Pancreas (tissue), 10 donors: ENCODE results near the gene WDFY4. TPM values are rescaled to one million over a fixed set of nuclear protein-coding genes. Genes with fewer than 3 reads are reported as not detected.

ENCODE experiments used
- ATAC-seq, 4 donors: fragments of 200-7000 bp; cut with Tn5 transposase; one replicate each; pipeline versions ENCODE4 v1.8.0 to v1.9.1; 2020; ENCODE audit warnings: mild to moderate bottlenecking in 4 of 4, moderate library complexity in 4 of 4
- DNase-seq, 6 donors: peaks; one replicate each; pipeline ENCODE4 v3.0.0-alpha.2; 2020
- FAIRE-seq: peaks from 2 replicates; lab custom pipeline; 2012; peaks lifted over from hg19 to GRCh38; lab: Jason Lieb, UNC
- H3K27ac ChIP-seq, 4 donors: fragments of 200-600 bp; sonication (generic); 1 replicate in 3 of 4; 2 replicates in 1 of 4; pipeline versions ENCODE4 v1.5.0 to v1.8.0; 2020
- H3K27me3 ChIP-seq, 4 donors: fragments of 200-600 bp; one replicate each; pipeline ENCODE4 v1.8.0; 2021
- H3K36me3 ChIP-seq, 3 donors: fragments of 200-600 bp; sonication (generic) in 1 of 3; one replicate each; pipeline versions ENCODE4 v1.5.0 to v1.8.0; 2020 to 2021
- H3K4me1 ChIP-seq, 3 donors: fragments of 200-600 bp; one replicate each; pipeline ENCODE4 v1.8.0; 2021
- H3K4me3 ChIP-seq, 4 donors: fragments of 200-600 bp; sonication (generic) in 2 of 4; one replicate each; pipeline versions ENCODE4 v1.5.0 to v1.8.0; 2020 to 2021
- H3K9me3 ChIP-seq, 4 donors: fragments of 200-600 bp; one replicate each; pipeline ENCODE4 v1.8.0; 2021
- CTCF ChIP-seq, 4 donors: fragments of 200-600 bp; sonication (generic) in 3 of 4; IDR thresholded peaks; one replicate each; pipeline versions ENCODE4 v1.5.0 to v1.8.0; 2021; ENCODE audit warnings: antibody characterized with exemption in 4 of 4
- WGBS, 2 donors: extraction: QIAGEN DNeasy Blood & Tissue Kit; methylation state at CpG; one replicate each; pipeline ENCODE4 v1.1.7; 2013; 5-methylcytosine and 5-hydroxymethylcytosine counted together
- intact Hi-C, 3 donors: fragments of 100-400 bp; cut with DNase I; formaldehyde crosslinking; loops; one replicate each; pipeline versions ENCODE4 v1.11.1 to v1.14.2; 2022
- polyA plus RNA-seq, 2 donors: library from polyadenylated mRNA; stranded (reverse); fragments of 200-250 nt; gene quantifications; one replicate each; pipeline ENCODE4 v1.2.3, GENCODE V29; 2013
- total RNA-seq, 6 donors: library from RNA; stranded (reverse); fragmentation: NEBNext Ultra II Directional in 4 of 6; extraction: Animal tissue kit (Norgen Biotek cat#: 25700) in 4 of 6; gene quantifications; one replicate each; pipeline versions ENCODE4 v1.2.1 to v1.2.4, GENCODE V29; 2021 to 2023
- donor health status: healthy with polysubstance abuse.
- donor health status: DM: no; HTN: no; CAD: no; lungs with moderate emphysema.
- donor health status: DM: no; HTN: no; CAD: no.
- donor health status: control.
- donor health status: control.
- donor health status: Bipolar disorder and iron deficiency.
- donor health status: DM: yes; HTN: yes; CAD: no.
- donor health status: DM: no; HTN: no; CAD: no.
- donor health status: DM: no; HTN: no; CAD: no.
- donor health status: DM: yes; HTN: yes; CAD: no.

Gene WDFY4
- total and polyA plus RNA-seq, 8 donors: 0.14 to 8.4 (median 0.72) TPM

- TF ChIP-seq CTCF (IDR thresholded peaks at IDR 0.05): no peak
- H3K27ac ChIP-seq: no peak overlapping the region
- intact Hi-C loops: no loop called here
- no peaks in the 10 kb centered on the region for H3K27me3 ChIP-seq
- no peak overlapping the region for H3K4me3 ChIP-seq
- H3K36me3 ChIP-seq: no peaks in the 10 kb centered on the region
- ATAC-seq (no peak), FAIRE-seq (no peak), DNase-seq (no peak)
- WGBS, 2 donors: 63 to 65% methylated on average over 6 of the region's 6 CpGs
- H3K9me3 ChIP-seq: no peaks in the 10 kb centered on the region
- H3K4me1 ChIP-seq: no peaks in the 10 kb centered on the region
Measured at GRCh38 chr10:48938990-48939536, 254.4 kb downstream of the WDFY4 start.

- intact Hi-C loops: no loop called here
- H3K4me3 ChIP-seq: no peak within 1 kb of the TSS
- FAIRE-seq (no peak), ATAC-seq (no peak), DNase-seq (no peak)
- H3K27me3 ChIP-seq: no peaks in the 10 kb centered on the region
- no peaks in the 10 kb centered on the region for H3K9me3 ChIP-seq
- H3K4me1 ChIP-seq: no peaks in the 10 kb centered on the region
- no peak for TF ChIP-seq CTCF (IDR thresholded peaks at IDR 0.05)
- whole genome bisulfite sequencing, 2 donors: 75 to 97% methylated on average over 2 of the region's 2 CpGs
- H3K36me3 ChIP-seq: no peaks in the 10 kb centered on the region
- H3K27ac ChIP-seq: no peak within 1 kb of the TSS
Measured at GRCh38 chr10:48939790-48940325, 255.2 kb downstream of the WDFY4 start, which contains the start of gene LRRC18. Gene LRRC18, minus strand, starts transcription at chr10:48939840. Its CDS starts 25,685 bp downstream, at chr10:48914155.

- no peak overlapping the region for H3K27ac ChIP-seq
- no peaks in the 10 kb centered on the region for H3K9me3 ChIP-seq
- H3K4me3 ChIP-seq: no peak overlapping the region
- no peaks in the 10 kb centered on the region for H3K27me3 ChIP-seq
- 77 to 80% methylated on average over 5 of the region's 5 CpGs for WGBS, 2 donors
- no peaks in the 10 kb centered on the region for H3K36me3 ChIP-seq
- no peaks in the 10 kb centered on the region for H3K4me1 ChIP-seq
- FAIRE-seq (no peak), DNase-seq (no peak), ATAC-seq (no peak)
- no peak for TF ChIP-seq CTCF (IDR thresholded peaks at IDR 0.05)
- intact Hi-C loops: no loop called here
Measured at GRCh38 chr10:48940372-48940771, 255.7 kb downstream of the WDFY4 start.

GRCh38 chr10:48940958-48941357 lies 256.3 kb downstream of the WDFY4 start:
- WGBS, 2 donors: 63% methylated on average over 7 of the region's 7 CpGs
- no peaks in the 10 kb centered on the region for H3K4me1 ChIP-seq
- no peaks in the 10 kb centered on the region for H3K9me3 ChIP-seq
- no peak for TF ChIP-seq CTCF (IDR thresholded peaks at IDR 0.05)
- no peak for ATAC-seq
- no peak overlapping the region for H3K27ac ChIP-seq
- no peak for DNase-seq
- no peaks in the 10 kb centered on the region for H3K36me3 ChIP-seq
- intact Hi-C loops: no loop called here
- no peaks in the 10 kb centered on the region for H3K27me3 ChIP-seq
- FAIRE-seq: no peak
- H3K4me3 ChIP-seq: no peak overlapping the region

- intact Hi-C loops: no loop called here
- DNase-seq: no peak
- Histone ChIP-seq H3K4me1 (no peaks in the 10 kb centered on the region), H3K27ac (no peak overlapping the region), H3K4me3 (no peak overlapping the region), H3K27me3 (no peaks in the 10 kb centered on the region), H3K36me3 (no peaks in the 10 kb centered on the region), H3K9me3 (no peaks in the 10 kb centered on the region)
- 69 to 77% methylated on average over 10 of the region's 10 CpGs for WGBS, 2 donors
- no peak for ATAC-seq
- TF ChIP-seq CTCF (IDR thresholded peaks at IDR 0.05): no peak
- no peak for FAIRE-seq
Measured at GRCh38 chr10:48941427-48942075, 256.9 kb downstream of the WDFY4 start.
